ENCODE results near the gene BTBD9. TPM values are rescaled to one million over a fixed set of nuclear protein-coding genes. Genes with fewer than 3 reads are reported as not detected.

The BTBD9 gene
- total and polyA plus RNA-seq, 2 experiments from 2014 or later, result 13.0 to 17.0 TPM

GRCh38 chr6:38244869-38245268 lies 394.9 kb downstream of the BTBD9 start:
- DNase-seq (ENCODE audit: low spot score), result no peak
- Histone ChIP-seq H4K20me1 (ENCODE audit: insufficient read depth, poor library complexity, severe bottlenecking) (no peaks in the 10 kb centered on the region), H3K9me2 (replicated peaks; ENCODE audit: insufficient read depth) (no peaks in the 10 kb centered on the region), H3K27me3 (no peaks in the 10 kb centered on the region), H3K4me1 (ENCODE audit: insufficient read depth) (no peaks in the 10 kb centered on the region), H3K79me2 (no peaks in the 10 kb centered on the region), H3K9me3 (ENCODE audit: low read depth) (no peaks in the 10 kb centered on the region), H2AFZ (no peak overlapping the region), H3K4me3 (no peak overlapping the region), H3K27ac (no peak overlapping the region), H3K4me2 (no peak overlapping the region), H3K36me3 (replicated peaks; ENCODE audit: insufficient read depth, low read depth) (no peaks in the 10 kb centered on the region)
- 78% methylated on average over 3 of the region's 3 CpGs for WGBS (ENCODE audit: low lambda C conversion rate, missing lambda C conversion rate)
- TF ChIP-seq CTCF (IDR thresholded peaks at IDR 0.05; ENCODE audit: poor library complexity), result no peak

GRCh38 chr6:38241200-38241871 lies 398.4 kb downstream of the BTBD9 start:
- Histone ChIP-seq H2AFZ (no peak overlapping the region), H3K9me3 (ENCODE audit: low read depth) (no peaks in the 10 kb centered on the region), H4K20me1 (ENCODE audit: insufficient read depth, poor library complexity, severe bottlenecking) (no peaks in the 10 kb centered on the region), H3K4me3 (no peak overlapping the region), H3K79me2 (no peaks in the 10 kb centered on the region), H3K27ac (no peak overlapping the region), H3K4me1 (ENCODE audit: insufficient read depth) (no peaks in the 10 kb centered on the region), H3K36me3 (replicated peaks; ENCODE audit: insufficient read depth, low read depth) (no peaks in the 10 kb centered on the region), H3K4me2 (no peak overlapping the region), H3K27me3 (no peaks in the 10 kb centered on the region), H3K9me2 (replicated peaks; ENCODE audit: insufficient read depth) (no peaks in the 10 kb centered on the region)
- TF ChIP-seq CTCF (IDR thresholded peaks at IDR 0.05; ENCODE audit: poor library complexity), result no peak
- TF ChIP-seq EZH2phosphoT487 (IDR thresholded peaks at IDR 0.05; ENCODE audit: low read depth, severe bottlenecking, unreplicated experiment), result no peak
- no peak for TF ChIP-seq EZH2 (IDR thresholded peaks at IDR 0.05; ENCODE audit: borderline replicate concordance)
- WGBS (ENCODE audit: low lambda C conversion rate, missing lambda C conversion rate), result 77% methylated on average over 7 of the region's 7 CpGs
- DNase-seq (ENCODE audit: low spot score), result no peak

GRCh38 chr6:38239719-38240451 lies 399.8 kb downstream of the BTBD9 start:
- Histone ChIP-seq H3K36me3 (replicated peaks; ENCODE audit: insufficient read depth, low read depth) (no peaks in the 10 kb centered on the region), H3K4me3 (no peak overlapping the region), H4K20me1 (ENCODE audit: insufficient read depth, poor library complexity, severe bottlenecking) (no peaks in the 10 kb centered on the region), H3K9me3 (ENCODE audit: low read depth) (no peaks in the 10 kb centered on the region), H3K27ac (no peak overlapping the region), H3K4me1 (ENCODE audit: insufficient read depth) (no peaks in the 10 kb centered on the region), H2AFZ (no peak overlapping the region), H3K9me2 (replicated peaks; ENCODE audit: insufficient read depth) (no peaks in the 10 kb centered on the region), H3K4me2 (no peak overlapping the region), H3K27me3 (no peaks in the 10 kb centered on the region), H3K79me2 (no peaks in the 10 kb centered on the region)
- WGBS (ENCODE audit: low lambda C conversion rate, missing lambda C conversion rate), result 86% methylated on average over 5 of the region's 5 CpGs
- DNase-seq (ENCODE audit: low spot score), result no peak
- TF ChIP-seq CTCF (IDR thresholded peaks at IDR 0.05; ENCODE audit: poor library complexity) (no peak), EZH2phosphoT487 (IDR thresholded peaks at IDR 0.05; ENCODE audit: low read depth, severe bottlenecking, unreplicated experiment) (no peak), EZH2 (IDR thresholded peaks at IDR 0.05; ENCODE audit: borderline replicate concordance) (no peak)

Measured in hepatocyte (in vitro differentiated cells).